Esophagus muscularis mucosa (tissue), 4 donors: Measurements from ENCODE around the gene GFI1.

Experiments
- EP300 ChIP-seq: sonication (generic); formaldehyde crosslinking; IDR thresholded peaks from one replicate; pipeline ENCODE4 v1.6.1; 2017; ENCODE audit warnings: antibody characterized with exemption
- POLR2A ChIP-seq: fragments of 450-650 bp; IDR thresholded peaks from one replicate; pipeline ENCODE4 v1.6.1; 2017; ENCODE audit warnings: antibody characterized with exemption, moderate library complexity, mild to moderate bottlenecking, low read depth
- POLR2AphosphoS5 ChIP-seq, 2 donors: sonication (generic); formaldehyde crosslinking; IDR thresholded peaks; one replicate each; pipeline ENCODE4 v1.6.1; 2017; ENCODE audit warnings: antibody characterized with exemption in 2 of 2
- TF ChIP-seq, protein P1 (sequence below), 3 experiments: fragments of 200-600 bp in 2 of 3; fragments of 450-650 bp in 1 of 3; sonication (generic) in 2 of 3; IDR thresholded peaks; one replicate each; pipeline ENCODE4 v1.5.1; 2017 to 2019; ENCODE audit warnings: antibody characterized with exemption in 3 of 3, mild to moderate bottlenecking in 2 of 3, moderate library complexity in 1 of 3

DNA sequence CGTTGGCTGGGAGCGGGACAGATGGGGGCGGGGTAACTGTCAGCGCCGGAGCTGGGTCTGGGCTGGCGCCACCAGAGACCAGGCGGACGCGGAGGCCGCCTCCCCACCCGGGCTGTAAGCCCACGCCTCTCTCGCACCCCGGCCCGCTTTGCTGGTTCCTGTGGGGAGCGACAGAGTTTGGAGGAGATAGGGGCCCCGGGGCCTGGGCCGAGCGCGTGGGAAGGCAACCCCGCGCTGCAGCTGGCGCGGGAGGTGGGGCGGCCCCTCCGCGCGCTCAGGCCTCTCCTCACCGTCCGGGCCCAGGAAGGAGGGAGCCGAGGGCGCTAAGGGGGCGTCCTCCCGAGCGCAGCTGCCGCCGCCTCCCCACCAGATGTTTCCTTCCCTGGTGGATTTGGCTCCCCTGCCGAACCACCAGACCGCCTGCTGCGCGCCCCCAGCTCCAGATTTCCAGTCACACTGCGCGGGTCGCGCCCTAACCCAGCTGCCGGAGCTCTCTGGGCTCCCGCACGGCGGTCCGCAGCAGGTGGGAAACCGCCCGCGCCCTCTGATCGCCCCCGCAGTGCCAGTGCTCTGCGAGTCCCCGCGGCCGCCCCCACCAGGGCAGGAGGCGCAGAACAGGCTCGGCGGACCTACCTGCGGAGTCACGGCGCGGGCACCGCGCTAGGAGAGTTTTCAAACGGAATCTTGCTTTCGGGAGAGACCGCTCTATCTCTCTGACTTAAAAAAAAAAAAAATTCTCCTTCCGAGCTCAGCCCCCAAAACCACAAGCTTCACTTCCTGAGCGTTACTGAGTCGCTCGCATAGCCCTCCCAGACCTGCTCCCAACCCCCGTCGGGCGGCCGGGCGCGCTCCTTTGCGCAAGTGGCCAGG, 1.1 kb downstream of the GFI1 start:
- TF ChIP-seq, protein P1, sequence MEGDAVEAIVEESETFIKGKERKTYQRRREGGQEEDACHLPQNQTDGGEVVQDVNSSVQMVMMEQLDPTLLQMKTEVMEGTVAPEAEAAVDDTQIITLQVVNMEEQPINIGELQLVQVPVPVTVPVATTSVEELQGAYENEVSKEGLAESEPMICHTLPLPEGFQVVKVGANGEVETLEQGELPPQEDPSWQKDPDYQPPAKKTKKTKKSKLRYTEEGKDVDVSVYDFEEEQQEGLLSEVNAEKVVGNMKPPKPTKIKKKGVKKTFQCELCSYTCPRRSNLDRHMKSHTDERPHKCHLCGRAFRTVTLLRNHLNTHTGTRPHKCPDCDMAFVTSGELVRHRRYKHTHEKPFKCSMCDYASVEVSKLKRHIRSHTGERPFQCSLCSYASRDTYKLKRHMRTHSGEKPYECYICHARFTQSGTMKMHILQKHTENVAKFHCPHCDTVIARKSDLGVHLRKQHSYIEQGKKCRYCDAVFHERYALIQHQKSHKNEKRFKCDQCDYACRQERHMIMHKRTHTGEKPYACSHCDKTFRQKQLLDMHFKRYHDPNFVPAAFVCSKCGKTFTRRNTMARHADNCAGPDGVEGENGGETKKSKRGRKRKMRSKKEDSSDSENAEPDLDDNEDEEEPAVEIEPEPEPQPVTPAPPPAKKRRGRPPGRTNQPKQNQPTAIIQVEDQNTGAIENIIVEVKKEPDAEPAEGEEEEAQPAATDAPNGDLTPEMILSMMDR (IDR thresholded peaks at IDR 0.05), result peak in 1 of 3 experiments; percentile 11
- TF ChIP-seq POLR2AphosphoS5 (IDR thresholded peaks at IDR 0.05), result no peak
- no peak for TF ChIP-seq POLR2A
- TF ChIP-seq EP300, result no peak
